ENCODE data around the gene YES1. TPM values are rescaled to one million over a fixed set of nuclear protein-coding genes. Genes with fewer than 3 reads are reported as not detected.
"Not testable (repeated sequence)": the region's sequence is repeated elsewhere in the genome, so short reads cannot be mapped to it uniquely, and the experiment has no call there.

The YES1 gene
- total RNA-seq, 4 donors from 2014 or later = 75.2 to 149 (median 108) TPM

DNA sequence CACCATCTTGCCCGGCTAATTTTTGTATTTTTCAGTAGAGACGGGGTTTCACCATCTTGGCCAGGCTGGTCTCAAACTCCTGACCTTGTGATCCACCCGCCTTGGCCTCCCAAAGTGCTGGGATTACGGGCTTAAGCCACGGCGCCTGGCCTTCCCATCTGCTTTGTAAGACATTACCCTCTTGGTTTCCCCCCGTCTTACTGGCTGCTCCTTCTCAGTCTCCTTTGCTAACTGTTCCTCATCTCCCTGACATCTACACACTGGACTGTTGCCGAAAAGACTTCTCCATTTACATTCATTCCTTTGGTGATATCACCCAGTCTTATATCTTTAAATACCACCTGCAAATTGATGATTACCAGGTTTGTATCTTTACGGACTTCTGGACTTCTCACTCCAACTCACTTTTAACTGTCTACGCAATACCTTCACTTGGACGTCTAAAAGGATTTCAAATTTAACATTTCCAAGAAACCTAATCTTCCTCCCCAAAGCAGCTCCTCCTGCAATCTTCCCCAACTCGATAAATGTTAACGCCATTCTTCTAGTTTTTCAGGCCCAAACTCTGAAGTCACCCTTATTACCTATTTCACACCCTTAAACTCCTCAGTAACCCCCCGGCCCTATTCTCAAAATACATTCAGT, 37.9 kb downstream of the YES1 start:
- DNase-seq (ENCODE audit: low spot score) (no peak), ATAC-seq (ENCODE audit: low FRiP score) (no peak)
- TF ChIP-seq, protein P1, sequence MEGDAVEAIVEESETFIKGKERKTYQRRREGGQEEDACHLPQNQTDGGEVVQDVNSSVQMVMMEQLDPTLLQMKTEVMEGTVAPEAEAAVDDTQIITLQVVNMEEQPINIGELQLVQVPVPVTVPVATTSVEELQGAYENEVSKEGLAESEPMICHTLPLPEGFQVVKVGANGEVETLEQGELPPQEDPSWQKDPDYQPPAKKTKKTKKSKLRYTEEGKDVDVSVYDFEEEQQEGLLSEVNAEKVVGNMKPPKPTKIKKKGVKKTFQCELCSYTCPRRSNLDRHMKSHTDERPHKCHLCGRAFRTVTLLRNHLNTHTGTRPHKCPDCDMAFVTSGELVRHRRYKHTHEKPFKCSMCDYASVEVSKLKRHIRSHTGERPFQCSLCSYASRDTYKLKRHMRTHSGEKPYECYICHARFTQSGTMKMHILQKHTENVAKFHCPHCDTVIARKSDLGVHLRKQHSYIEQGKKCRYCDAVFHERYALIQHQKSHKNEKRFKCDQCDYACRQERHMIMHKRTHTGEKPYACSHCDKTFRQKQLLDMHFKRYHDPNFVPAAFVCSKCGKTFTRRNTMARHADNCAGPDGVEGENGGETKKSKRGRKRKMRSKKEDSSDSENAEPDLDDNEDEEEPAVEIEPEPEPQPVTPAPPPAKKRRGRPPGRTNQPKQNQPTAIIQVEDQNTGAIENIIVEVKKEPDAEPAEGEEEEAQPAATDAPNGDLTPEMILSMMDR (IDR thresholded peaks at IDR 0.05) = no peak

DNA sequence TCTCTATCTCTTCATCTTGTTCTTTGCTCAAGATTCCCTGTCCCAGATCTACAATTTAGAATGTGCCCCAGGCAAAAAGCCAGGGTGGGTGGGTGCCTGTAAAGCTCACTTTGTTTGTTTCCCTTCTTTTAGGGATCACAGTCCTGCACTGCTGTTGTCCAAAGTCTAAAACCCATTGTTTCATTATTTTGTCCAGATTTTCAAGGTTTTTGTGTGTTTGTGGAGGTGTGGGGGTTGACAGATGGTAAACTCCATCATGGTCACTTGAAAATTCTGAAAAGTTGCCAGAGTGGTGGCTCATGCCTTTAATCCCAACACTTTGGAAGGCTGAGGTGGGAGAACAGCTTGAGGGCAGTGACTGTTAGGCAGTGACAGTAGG, 41.5 kb downstream of the YES1 start:
- no peak for DNase-seq (ENCODE audit: low spot score)
- TF ChIP-seq, protein P1 (IDR thresholded peaks at IDR 0.05) = no peak
- no peak for ATAC-seq (ENCODE audit: low FRiP score)

DNA sequence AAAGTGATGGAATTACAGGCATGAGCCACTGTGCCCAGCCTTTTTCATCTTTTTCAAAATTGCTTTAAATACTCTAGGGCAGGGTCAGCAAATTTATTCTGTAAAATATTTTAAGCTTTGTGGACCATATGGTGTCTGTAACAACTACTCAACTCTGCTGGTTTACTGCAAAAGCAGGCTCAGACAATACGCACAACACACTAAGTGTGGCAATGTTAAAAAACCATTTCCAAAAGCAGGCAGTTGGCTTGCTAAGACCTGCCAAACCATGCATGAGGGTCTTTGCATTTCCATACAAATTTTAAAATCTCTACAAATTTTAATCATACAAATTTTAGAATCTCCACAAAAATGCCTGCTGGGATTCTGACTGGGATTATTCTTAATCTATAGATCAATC, 44.1 kb downstream of the YES1 start:
- DNase-seq (ENCODE audit: low spot score) = no peak
- TF ChIP-seq, protein P1 (IDR thresholded peaks at IDR 0.05) = no peak
- ATAC-seq (ENCODE audit: low FRiP score) = no peak

DNA sequence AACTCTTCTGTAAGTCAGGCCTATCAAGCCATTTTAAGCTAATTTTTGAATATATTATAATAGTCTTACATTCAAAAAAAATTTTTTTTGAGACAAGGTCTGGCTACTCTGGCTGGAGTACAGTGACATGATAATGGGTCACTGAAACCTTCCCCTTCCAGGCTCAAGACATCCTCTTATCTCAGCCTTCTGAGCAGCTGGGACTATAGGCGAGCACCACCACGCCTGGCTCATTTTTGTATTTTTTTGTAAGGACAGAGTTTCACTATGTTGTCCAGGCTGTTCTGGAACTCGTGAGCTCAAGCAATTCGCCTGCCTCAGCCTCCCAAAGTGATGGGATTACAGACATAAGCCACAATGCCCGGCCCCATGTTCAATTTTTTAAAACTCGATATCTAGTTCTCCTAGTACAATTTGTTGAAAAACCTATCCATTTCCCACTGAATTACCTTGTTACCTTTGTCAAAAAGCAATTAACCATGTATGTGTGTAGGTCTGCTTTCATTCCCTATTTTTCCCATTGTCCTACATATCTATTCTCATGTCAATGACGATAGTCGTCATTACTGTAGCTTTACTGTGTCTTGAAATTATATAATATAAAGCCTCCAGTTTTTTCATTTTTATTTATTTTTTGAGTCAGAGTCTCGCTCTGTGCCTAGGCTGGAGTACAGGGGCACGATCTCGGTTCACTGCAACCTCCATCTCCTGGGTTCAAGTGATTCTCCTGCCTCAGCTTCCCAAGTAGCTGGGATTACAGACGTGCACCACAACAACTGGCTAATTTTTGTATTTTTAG, 44.8 kb downstream of the YES1 start:
- no peak for DNase-seq (ENCODE audit: low spot score)
- TF ChIP-seq, protein P1 (IDR thresholded peaks at IDR 0.05) = no peak
- ATAC-seq (ENCODE audit: low FRiP score) = no peak

DNA sequence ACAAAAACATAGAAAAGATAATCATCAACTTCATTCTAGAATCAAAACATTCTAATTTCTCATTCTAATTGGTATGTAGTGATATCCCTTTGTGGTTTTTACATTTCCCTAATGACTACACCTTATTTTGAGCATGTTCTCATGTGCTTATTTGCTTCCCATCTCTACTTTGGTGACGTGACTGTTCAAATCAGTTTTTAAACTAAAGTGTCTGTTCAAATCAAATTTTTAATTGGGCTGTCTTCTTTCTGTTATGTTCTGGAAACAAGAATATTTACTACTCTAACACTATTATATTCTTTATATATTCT, 45.5 kb downstream of the YES1 start:
- TF ChIP-seq, protein P1 (IDR thresholded peaks at IDR 0.05) = no peak
- ATAC-seq (ENCODE audit: low FRiP score) (no peak), DNase-seq (ENCODE audit: low spot score) (no peak)

DNA sequence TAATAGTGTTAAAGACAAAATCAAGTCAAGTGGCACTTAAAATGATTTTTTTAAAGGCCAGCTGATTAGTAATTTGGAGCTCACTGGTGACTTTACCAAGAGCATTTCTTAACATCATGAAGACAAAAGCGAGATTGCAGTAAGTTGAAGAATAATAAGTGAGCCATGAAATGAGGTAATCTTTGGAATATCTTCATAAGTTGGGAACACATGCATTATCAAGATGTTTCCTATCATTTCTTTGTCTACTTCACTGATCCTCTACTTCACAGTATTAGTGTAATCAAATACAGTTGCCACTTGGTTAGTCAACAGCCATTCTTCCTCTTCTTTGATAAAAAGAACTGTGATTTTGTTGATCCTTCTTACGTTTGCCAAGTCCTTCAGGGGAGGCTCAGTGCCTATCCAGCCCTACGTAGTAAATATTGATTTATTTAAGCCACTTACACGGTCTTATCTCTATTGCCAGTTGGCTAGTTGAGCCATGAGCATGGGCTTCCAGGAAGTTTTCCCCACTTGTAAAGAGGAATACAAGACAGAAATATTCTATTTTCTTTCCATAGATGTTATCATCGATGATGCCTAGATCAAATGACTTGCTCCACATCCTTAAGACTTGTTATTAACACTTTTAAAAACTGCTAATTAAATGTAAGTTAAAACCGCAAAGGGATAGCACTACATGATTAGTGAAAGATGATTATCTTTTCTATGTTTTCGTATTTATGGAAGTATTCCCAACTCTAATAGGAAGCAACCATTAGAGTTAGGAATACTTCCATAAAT, 46.1 kb downstream of the YES1 start:
- ATAC-seq (ENCODE audit: low FRiP score) (no peak), DNase-seq (ENCODE audit: low spot score) (no peak)
- TF ChIP-seq, protein P1 (IDR thresholded peaks at IDR 0.05) = no peak

DNA sequence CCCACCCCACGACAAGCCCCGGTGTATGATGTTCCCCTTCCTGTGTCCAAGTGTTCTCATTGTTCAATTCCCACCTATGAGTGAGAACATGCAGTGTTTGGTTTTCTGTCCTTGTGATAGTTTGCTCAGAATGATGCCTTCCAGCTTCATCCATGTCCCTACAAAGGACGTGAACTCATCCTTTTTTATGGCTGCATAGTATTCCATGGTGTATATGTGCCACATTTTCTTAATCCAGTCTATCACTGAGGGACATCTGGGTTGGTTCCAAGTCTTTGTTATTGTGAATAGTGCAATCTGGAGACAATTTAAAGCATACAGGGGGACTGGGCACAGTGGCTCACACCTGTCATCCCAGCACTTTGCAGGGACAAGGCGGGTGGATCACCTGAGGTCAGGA, 52.2 kb downstream of the YES1 start:
- DNase-seq (ENCODE audit: low spot score); ATAC-seq (ENCODE audit: low FRiP score): not testable (repeated sequence)

All from omental fat pad (tissue), 4 donors.